GM19193 (cell line): Measurements from ENCODE around the gene SORCS3.

Source experiments
- POLR2A ChIP-seq: IDR thresholded peaks from 4 replicates; pipeline ENCODE4 v1.6.1; 2011; ENCODE audit not compliant: insufficient read depth, insufficient read length; ENCODE audit errors: extremely low read depth

The SORCS3 gene

GRCh38 chr10:104881740-104882139, 240.7 kb downstream of the SORCS3 start:
- no peak for TF ChIP-seq POLR2A

GRCh38 chr10:104892879-104893617, 252.0 kb downstream of the SORCS3 start:
- TF ChIP-seq POLR2A = no peak

GRCh38 chr10:104893701-104894100, 252.6 kb downstream of the SORCS3 start:
- no peak for TF ChIP-seq POLR2A

- TF ChIP-seq POLR2A = no peak
These were observed 253.6 kb downstream of the SORCS3 start for GRCh38 chr10:104894681-104895080.

DNA sequence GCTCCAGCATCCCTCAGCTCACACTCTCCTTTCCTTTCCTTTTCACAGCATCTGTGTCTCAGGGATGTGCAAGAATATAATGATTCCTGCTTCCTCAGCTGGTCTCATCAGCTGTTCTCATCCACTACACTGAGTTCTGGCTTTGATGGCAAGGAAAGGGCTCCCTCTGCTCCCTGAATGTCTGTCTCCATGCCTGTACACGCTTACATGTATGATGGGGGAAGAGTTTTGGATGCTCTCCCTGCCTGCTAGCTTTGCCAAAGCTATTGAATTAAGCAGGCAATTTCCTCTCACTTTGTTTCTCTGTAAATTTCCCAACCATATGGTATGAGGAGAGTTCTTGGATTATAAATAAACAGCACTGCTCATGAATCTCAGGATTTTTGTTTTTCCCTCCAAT, 254.5 kb downstream of the SORCS3 start:
- TF ChIP-seq POLR2A = no peak

GRCh38 chr10:104895981-104896380, 254.9 kb downstream of the SORCS3 start:
- TF ChIP-seq POLR2A = no peak

DNA sequence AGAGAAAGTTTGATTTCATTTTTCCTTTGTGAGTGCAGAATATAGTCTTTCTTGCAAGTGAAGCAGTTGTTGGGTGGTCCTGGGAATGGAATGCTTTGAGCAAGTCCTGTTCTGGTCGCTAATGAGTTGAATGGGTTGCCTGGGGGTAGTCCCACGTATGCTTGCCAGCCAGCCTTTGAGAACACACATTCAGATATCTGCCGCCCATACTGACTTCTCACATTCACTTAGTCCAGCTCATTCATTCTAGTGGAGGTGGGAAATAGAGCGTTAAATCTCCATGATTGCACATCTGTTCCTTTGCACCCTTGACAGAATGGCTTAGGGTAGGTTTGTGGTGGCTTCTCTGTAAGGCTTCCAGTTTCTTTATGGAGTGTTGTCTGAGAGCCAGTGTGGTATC, 256.6 kb downstream of the SORCS3 start:
- no peak for TF ChIP-seq POLR2A

- TF ChIP-seq POLR2A = no peak
These were observed 258.7 kb downstream of the SORCS3 start for GRCh38 chr10:104899779-104900178.

- TF ChIP-seq POLR2A = no peak
These were observed 262.3 kb downstream of the SORCS3 start for GRCh38 chr10:104903433-104903832.

DNA sequence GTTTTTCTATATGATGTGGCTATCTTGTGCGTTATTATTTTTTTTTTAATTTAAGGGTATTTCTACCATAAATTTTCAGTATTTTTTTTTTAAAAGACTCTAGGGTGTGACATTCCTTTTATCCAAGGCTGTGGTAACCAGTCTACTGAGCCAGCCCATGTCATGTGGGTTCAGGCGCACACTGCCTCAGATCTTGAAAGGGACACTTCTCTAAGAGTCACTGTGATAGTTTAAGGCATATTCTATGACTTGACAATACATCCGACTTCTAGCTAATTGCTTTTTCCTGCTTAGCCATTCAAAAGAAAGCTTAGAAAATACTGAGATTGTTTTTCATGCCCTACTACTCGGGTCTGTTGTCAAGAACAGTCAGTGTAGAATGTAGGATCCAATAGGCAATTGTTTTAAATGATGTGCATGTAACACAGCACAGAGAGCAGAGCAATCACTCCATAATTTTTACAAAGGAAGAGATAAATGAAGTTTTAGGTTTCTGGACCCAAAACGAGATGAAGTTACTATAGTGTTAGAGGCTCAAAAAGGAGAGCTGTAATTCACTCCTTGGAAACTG, 263.7 kb downstream of the SORCS3 start:
- no peak for TF ChIP-seq POLR2A

DNA sequence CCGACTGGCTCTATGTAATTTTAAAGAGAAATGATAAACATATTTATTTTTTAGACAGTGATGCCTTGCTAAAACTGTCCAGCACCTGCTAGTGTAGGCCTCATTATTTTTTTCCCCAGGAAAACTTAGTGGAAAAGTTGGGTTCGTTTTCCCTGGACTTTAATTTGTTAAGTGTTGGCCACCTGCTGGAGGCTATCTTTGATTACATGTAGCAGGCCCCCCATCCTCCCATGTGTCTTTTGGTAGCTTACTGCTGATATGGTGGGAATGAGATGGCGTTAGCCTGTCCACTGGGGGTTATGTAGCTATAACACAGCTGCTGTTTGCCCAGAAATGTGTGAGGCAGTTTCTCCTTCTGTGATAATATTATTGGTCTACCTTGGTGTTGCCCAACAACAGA, 265.0 kb downstream of the SORCS3 start:
- TF ChIP-seq POLR2A = no peak

DNA sequence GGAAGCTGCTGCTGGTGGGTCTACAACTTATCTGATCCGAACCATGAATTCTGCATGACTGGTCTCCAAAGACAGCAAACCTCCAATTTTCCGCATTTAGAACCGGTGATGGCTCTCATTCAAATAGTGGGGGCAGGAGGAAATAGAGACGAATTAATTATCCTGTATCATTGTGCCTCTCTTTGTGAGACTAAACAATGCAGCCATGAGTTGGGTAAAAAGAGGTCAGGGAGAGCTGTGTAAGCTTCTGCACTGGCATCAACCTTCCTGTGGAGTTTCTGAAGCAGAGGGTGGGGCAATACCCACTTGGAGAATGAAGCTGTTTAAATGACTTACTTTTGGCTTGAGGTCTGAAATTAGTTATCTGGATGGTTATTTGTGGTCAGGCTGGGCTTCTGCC, 266.4 kb downstream of the SORCS3 start:
- no peak for TF ChIP-seq POLR2A

- TF ChIP-seq POLR2A = no peak
These were observed 267.5 kb downstream of the SORCS3 start for GRCh38 chr10:104908581-104908980.

DNA sequence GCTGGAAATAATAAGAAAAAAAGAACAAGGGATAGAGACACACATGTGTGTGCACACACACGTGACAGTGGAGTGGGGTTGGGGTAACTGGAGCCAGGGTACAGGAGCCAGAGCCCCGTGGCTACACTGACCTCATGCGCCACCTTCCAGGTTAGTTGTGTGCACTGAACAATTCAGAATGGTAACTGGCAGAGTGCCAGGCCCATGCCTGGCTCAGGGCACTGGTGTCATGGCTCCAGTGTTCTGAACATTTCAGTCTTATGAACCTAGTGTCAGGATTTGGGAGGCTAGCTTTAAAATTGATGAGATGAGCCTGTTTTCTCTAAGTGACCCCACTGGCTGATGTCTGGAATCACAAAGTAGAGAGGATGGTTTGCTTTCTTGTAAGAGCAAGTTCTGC, 269.6 kb downstream of the SORCS3 start:
- TF ChIP-seq POLR2A = no peak

DNA sequence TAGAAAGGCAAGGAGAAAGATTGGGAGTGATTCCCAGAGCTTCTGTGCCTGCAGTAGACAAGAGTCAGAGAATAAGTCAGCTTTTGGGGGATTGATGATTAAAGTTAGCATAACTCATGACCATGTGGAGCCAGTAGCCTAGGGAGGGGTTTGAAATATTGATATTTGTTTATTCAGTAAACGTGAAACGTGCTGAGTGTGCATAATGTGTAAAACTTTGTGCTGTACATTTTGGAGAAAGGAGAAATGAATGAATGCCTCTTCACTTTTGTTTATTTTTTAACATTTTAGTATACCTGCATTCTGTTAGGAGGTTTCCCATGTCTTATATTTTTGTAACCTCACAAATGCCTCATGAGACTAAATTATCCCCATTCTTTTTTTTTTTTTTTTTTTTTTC, 272.3 kb downstream of the SORCS3 start:
- TF ChIP-seq POLR2A = no peak

GRCh38 chr10:104920476-104920875, 279.4 kb downstream of the SORCS3 start:
- no peak for TF ChIP-seq POLR2A
